Measurements from ENCODE around the gene PRKCE. TPM values are rescaled to one million over a fixed set of nuclear protein-coding genes. Genes with fewer than 3 reads are reported as not detected.
A peak's percentile ranks its signal among the peaks of the same experiment; 100 is the strongest.

The PRKCE gene
- total RNA-seq, 1 donor from 2014 or later = 6.9 TPM

DNA sequence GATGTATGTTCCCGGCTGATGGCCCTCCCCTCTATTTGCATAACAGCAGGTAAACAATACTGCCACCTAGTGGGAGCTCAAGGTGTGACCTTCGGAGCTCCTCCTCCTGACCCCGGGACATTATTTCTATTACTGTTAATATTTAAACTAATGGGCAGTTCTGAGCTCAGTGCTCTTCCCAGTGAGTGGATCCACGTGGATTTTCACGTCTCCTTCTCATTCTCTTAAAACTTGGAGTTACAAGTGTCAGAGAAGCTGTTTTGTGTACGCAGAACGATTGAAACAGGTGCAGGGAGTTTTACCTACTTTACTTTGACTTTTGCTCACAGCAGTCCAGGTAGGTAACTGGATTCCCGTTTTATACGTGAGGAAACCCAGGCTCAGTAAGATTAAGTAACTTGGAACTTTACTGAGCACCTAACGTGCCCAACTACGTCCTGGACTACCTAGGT lies 127.3 kb downstream of the PRKCE start:
- peak; percentile 68 for DNase-seq (ENCODE audit: low read depth)

DNA sequence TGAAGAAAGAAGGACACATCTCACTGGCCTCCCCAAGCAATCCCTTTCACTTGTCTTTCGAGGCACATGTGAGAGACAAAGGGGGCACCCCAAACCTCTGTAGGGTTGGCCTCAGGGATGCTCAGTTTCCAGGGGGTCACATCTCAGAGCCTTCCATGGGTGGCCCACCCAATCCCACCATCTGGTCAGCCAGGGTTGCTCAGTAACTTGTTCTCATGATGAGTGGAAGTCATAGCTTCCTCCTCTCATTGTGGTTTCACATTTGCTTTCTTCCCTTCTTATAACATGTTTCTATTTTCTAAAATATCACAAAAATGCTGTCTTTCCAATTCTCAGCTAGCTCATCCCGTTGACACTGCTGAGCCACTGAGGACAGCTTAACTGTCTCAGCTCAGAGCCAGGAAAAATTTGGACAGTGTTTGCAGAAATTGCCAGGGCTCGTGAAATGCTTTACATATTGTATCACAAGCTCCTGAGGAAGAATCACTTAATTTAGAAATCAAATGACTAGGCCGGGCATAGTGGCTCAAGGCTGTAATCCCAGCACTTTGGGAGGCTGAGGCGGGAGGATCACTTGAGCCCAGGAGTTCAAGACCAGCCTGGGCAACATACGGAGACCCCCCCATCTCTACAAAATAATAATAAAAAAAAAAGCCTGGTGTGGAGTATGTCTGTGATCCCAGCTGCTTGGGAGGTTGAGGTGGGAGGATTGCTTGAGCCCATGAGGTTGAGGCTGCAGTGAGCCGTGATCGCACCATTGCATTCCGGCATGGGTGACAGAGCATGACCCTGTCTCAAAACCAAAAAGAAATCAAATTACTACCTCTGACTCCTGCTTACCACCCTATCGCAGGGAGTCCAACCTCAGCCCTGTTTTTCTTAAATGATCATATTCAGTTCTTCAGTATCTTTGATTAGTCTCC lies 129.3 kb downstream of the PRKCE start:
- no peak for DNase-seq (ENCODE audit: low read depth)

DNA sequence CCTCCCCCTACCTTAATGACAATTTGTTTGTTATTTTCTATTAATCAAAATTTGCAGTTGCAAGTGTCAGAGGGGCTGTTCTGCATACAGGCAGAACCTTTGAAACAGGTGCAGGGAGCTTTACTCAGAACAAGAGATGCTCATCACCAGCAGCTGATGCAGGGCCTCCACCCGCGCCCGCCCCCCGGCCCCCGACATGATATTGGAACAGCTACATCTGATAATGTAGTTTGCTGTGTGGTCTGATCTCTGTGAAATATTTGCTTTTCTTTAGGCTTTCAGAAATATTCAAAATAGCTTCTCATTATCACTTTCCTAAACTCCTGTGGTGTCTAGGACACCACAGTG lies 130.0 kb downstream of the PRKCE start:
- DNase-seq (ENCODE audit: low read depth) = no peak

DNA sequence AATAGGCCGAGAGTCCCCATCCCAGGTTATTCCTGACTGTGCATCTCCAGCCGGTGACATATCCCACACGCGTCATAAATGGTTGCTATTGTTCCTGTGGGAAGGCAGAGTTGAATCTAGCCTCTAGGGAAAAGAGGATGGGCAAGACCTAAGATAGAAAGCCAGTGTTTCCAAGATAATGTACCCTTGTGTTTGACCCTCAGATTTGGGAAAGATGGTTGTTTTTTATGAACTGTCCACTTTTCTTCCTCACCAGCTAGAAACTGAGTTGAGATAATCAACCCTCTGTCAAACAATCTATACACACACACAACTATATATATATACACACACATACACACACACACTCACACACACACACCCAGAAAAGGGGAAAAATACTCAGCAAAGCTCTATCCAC lies 131.0 kb downstream of the PRKCE start:
- DNase-seq (ENCODE audit: low read depth) = no peak

DNA sequence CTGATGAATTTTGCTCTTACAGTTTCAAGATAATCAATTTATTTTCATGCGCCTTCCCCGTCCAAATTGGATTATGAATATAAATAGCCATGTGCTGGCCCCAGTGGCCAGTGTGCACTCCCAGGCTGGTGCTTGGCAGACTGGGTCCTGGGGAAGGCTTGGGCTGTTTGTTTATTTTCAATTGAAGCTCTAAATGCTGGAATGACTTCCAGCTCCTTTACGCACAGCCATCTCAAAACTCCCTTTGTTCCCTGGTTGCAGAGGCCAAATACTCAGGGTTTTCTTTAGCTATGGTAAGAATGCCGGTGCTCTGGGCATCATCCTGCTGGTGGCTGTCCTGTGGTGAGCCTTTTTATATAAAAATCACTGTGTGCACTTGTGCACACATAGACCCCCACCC lies 131.5 kb downstream of the PRKCE start:
- no peak for DNase-seq (ENCODE audit: low read depth)

DNA sequence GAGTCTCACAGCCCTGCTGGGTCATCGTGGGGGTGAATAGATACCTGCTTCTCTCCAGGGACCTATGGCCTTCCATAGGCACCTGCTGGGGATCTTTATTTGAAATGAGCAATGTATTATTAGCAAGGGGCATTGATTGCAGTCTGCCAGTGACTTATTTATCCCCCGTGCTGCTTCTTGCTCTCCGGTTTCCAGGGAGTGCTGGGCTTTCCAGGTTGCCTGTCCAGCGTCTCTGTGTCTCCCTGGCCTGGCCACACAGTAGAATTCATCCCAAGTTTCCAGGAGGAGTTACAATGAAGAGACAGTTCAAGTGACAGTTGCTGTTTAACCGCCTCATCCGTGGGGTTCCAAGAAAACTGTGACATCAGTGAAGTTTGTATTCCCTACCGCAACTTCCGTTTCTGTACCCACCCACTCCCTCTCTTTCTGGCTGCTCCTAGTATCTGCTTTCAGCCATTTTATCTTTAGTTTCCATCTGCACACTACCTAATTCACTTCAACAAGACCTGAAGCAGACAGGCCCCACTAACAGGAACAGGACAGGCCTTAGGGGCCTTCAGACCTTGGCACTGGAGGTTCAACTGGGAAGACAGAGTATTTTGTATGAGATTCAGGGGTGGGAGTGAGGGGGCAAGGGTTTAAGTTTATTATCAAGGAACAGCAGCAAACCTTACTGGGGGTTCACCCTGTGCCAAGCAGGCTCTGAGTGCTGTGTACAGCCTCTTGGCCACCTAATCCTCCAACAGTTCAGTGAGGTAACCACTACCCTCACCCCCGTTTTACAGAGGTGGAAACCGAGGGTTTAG lies 134.8 kb downstream of the PRKCE start:
- no peak for DNase-seq (ENCODE audit: low read depth)

DNA sequence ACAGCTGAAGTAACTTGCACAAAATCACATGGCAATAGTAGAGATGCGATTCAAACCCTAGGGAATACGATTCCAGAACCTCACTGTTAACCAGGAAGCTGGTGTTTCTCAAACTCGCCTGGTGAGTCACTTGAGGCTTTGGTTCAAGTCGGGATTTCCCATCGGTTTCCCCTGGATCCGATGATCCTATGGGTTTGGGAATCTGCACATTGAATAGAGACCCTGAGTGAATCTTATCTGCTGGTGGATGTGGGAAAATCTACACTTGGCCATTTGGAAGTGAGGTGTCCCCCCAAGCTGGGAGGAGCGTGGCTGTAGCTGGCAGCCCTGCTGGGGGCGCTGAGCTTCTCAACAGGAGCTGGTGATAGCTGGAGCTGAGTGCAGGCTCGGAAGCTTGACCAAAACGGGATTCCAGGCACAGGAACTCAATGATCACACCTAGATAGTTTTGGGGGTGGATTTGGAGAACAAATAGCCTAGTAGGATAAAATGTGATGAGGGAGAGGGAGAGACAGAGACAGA lies 135.4 kb downstream of the PRKCE start:
- DNase-seq (ENCODE audit: low read depth) = no peak

DNA sequence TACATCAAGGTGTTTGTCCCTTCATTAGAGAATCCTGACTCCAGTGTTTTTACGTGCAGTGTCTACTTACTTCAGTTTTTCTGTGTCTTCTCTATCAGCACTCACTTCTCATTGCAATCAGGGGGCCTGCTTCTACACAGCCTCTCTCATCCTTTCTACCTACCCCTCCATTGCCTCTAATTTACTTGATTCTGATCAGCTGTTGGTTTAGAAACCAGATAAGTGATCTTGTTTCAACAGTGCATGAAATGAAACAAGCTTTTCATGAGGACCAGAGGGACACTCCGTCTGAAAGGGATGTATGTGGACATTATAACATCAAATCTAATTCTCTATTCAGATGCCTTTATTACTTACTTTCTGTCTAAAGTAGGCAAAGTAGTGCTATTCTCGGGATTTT lies 136.9 kb downstream of the PRKCE start:
- no peak for DNase-seq (ENCODE audit: low read depth)

DNA sequence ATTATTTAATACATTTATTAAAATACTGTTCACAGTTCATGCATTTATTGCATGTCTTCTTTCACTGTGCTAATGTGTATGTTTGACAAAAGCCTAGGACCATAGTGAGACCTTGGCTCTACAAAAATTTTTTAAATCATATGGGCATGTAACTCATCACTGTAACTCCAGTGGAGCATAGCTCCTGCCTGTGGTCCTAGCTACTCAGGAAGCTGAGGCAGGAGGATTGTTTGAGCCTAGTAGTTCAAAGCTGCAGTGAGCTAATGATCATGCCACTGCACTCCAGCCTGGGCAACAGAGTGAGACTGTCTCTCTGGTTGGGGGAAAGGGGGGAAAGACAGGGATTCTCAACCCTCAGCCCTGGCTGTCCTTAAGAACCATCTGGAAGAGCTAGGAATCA lies 137.8 kb downstream of the PRKCE start:
- DNase-seq (ENCODE audit: low read depth) = no peak

DNA sequence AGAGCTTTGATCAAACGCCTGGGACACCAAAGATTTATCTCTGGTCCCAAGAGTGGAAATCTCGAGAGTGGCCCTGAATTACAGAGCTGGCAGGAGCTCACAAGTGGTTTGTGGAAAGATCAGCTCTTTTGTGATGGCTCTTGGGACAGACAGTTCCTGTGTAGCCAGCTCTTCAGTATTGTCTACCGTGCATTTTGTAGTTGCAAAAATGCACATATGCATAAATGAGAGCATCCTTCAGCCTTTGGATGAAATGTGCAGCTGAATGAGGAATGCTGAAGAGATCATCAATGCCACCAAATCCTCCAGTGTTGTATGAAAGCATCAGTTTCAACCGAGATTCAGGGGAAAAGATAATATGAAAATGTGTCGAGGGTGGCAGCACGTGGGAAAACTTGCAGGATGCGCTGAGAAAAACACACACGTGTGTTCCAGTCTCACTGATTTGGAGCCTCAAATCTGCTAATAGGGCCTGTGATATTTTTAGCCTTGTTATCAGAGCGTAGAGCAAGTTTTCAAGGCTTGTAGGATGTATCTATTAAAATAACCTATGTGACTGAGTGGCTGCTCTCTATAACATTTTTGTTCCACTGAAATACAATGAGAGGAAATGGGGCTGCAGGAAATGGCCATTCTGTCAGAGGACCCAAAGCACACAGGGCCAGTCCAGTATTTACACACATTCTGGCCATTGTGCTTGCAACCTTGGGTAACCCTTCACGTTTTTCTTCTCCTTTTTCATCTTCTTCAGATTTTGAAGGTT lies 138.7 kb downstream of the PRKCE start:
- no peak for DNase-seq (ENCODE audit: low read depth)

DNA sequence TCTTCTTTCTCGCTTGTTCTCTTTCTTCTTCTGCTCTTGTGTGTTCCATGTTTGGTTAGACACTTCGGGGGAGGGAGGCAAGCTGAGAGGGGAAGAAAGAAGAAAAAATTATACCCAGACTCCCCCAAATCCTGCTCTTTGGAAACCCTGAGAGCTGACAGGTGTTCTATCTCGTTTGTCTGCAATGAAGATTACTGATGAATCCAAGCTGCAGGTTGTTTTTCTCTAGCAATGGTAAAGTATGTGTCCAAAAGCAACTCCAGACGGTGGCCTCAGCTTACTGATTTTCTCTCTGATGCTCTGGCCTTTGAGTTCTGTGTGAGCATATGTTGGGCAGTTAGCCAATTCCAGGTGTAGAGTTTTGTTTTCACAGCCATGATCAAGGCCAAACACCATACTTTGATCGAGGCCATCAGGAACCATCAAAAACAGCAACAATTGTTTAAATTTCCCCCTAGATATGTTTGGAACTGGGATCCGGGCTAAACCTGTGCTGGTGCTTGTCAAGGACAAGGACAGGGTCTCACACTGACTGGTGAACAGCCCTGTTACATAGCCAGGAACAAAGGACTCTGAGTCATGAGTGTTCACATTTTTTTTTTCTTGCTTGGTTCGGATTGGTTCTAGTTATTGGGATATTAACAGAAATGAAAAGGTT lies 142.0 kb downstream of the PRKCE start:
- DNase-seq (ENCODE audit: low read depth) = no peak

DNA sequence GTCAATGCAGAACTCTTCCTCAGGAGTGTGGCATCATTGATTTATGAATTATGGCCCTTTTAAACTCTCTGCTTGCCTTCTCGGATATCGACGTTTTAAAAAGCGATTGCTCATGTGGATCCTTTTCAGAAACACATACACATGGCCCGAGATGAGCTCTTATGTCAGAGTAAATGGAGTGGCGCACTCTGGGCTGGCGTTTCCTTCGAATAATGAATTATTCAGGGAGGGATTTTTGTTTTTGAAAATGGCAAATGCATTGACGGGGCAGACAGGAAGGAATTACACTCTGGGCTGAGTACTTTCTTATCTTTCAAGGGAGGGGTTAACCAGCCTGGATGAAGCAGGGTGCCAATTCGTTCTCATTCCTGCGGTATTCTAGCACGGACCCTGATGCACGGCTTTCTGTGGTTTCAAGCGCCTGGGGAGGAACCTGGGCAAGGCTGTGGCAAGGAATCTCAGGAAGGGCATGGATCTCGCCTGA lies 142.7 kb downstream of the PRKCE start:
- DNase-seq (ENCODE audit: low read depth) = no peak

DNA sequence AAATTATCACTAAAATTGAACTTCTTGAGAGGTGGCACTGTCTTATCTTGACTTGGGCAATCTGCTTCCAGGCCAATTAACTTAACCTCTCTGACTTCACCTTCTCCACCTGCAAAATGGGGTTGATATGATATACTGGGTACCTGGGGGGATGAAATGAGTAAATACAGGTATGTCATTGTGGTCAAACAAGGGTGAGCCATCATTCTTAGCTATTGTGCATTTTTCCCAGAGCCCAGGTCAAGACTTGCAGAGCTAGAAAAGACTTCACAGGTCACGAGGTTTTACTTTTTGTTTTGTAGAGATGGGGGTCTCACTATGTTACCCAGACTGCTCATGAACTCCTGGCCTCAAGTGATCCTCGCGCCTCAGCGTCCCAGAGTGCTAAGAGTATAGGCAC lies 145.0 kb downstream of the PRKCE start:
- no peak for DNase-seq (ENCODE audit: low read depth)

DNA sequence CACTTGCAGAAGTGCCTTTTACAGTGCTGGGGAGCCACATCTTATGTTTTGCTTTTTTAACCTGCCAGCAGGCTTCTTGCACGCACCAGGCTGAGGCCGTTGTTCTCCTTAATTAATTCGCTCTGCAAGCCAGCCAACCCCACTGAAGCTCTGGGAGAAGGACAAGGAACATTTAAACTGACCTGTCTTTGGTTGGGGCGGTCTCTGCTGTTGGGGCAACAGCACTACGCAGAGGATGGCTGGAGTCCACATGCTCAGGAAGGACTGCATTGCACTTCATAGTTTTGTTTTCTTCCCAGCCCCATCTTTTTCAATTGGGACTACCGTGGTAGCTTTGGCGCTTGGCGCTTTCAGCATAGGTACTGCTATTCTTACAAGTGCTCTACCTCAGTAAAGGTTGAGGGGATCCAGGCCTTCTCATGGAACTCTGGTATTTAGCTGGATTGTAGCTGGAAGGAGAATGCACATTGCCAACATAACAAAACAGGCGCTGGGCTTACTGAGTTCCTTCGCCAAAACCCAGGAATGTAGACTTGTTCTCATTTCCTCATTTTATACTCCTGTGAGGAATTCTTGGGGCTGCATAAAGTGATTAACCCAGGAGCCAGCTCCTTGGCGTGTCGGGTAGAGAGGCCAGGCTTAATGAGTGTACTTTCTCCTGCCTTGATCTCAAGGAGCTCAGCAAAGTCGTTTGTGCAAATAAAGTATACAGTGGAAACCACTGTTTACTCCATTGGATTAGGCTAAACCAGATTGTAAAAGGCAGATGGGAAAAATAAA lies 146.2 kb downstream of the PRKCE start:
- DNase-seq (ENCODE audit: low read depth) = peak; percentile 43

DNA sequence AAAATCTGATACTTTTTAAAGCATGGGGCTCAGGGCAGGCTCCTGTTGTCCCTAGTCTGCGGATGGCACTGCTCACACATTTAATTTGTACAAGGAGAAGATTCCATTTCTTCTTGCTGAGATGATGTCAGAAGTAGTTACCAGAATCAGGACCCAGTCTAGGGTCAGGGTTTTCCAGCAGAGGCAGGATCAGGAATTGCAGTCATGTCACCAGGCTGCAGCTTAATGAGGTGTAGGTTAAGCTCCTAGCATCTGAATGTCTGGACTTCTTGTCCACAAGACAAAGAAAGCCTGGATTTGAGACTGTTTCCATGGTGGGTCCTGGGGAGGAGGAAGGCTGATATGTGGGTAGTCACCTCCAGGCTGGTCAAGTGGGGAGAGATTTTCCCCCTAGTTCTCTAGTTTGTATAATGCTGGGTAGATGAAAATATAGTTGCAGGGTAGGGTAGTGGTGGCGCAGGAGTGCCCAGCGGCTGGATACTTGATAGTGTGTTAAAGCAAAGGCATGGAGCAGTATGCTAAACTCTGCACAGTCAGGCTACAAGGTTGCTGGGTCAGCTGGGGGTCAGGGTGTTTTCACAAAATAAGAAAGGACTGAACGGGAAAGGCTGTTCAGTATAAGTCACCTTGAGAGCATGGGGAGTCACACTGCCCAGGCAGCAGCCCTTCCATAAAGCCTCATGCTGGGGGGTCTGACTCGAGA lies 148.4 kb downstream of the PRKCE start:
- no peak for DNase-seq (ENCODE audit: low read depth)

DNA sequence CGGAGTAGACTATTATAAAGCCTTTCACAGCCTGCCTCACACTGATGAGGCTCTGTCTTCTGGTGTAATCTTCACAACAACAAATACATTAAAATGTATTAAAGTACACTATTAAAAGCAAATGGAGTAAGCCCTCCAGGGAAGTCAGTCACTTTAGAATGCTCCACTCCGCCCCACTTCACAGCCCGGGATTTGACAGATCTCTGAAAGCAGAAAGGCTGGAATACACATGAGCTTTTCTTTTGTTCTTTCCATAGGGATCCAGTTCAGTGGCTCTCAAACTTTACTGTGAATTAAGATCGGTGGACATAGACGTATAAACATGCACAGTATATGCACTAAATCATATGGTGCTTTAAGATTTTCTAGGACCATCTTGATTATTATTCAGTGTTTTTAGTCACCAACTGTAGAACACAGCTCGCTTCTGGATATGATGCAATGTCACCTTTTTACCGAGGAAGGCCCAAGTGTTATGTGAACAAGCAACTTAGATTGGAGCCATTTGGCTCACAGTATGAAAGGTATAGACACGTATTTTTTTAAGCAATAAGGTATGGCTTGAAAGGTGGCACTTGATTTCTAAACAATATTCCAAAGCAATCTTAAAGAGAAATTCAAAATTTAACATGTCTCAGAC lies 151.1 kb downstream of the PRKCE start:
- DNase-seq (ENCODE audit: low read depth) = no peak

DNA sequence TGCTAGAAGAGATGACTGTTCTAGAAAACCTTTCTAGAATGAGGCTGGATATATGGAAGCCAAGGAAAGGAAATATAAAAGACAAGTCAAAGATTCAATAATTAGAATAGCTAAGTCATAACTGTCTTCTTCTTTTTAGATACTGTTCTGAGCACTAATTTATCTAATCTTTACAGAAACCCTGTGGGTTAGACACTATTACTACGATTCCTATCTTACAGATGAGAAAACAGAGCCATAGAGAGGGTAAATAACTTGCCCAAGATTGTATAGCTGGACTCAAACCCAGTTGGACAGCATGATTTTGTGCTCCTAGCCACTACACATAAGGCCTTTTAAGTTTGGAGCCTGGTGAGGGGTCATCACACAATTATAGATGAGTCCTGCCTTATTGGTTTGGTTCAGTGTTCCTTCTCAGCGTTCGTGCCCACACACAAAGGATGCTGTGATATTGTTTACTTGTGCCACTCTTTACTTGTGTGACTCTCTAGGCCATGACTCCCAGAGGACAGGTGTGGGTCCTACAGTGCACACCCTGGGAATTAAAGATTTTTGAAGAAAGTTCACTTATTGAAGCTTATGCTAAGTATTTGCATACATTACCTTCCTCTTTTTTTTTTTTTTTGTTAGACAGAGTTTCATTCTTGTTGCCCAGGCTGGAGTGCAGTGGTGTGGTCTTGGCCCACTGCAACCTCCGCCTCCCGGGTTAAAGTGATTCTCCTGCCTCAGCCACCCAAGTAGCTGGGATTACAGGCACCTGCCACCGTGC lies 153.7 kb downstream of the PRKCE start:
- DNase-seq (ENCODE audit: low read depth) = no peak

DNA sequence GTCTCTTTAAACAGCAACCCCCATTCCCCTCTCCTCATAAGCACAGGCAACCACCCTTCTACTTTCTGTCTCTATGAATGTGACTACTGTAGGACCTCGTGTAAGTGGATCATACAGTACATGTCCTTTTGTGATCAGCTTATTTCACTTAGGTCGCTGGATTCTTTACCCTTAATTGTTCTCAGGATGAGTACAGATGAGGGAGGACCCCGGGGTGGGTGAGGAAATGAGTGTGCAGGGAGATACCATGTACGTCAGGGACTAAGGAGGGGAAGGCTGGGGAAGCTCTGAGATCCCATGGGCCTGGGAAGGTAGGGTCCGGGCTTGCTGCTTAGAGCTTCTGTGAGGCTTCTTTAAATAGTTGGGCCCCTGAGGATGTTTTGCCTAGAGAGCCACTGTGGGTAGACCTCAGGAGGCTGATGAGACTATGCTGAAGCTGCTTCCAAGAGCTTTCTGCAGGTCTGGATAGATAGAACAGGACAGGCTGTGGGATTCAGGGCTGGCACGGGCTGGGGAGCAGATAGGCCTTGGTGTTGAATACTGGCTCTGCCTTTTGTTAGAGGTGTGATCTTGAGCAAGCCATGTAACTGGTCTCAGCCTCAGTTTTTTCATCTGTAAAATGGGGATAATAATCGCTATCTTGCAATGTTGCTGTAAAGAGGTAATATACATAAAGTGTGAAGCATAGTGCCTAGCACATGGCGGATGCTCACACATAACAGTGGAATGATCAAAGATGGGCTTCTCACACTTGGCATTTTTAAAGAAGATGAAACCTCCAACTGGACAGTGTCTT lies 155.3 kb downstream of the PRKCE start:
- DNase-seq (ENCODE audit: low read depth) = no peak
